ENCODE measurements around the gene BRI3.
"Not testable (repeated sequence)": the region's sequence is repeated elsewhere in the genome, so short reads cannot be mapped to it uniquely, and the experiment has no call there.

GRCh38 chr7:98315994-98316527 lies 34.6 kb downstream of the BRI3 start:
- not testable (repeated sequence) for TF ChIP-seq EZH2 (IDR thresholded peaks at IDR 0.05; ENCODE audit: borderline replicate concordance, low read depth, low read length, severe bottlenecking)
- TF ChIP-seq, protein P1, sequence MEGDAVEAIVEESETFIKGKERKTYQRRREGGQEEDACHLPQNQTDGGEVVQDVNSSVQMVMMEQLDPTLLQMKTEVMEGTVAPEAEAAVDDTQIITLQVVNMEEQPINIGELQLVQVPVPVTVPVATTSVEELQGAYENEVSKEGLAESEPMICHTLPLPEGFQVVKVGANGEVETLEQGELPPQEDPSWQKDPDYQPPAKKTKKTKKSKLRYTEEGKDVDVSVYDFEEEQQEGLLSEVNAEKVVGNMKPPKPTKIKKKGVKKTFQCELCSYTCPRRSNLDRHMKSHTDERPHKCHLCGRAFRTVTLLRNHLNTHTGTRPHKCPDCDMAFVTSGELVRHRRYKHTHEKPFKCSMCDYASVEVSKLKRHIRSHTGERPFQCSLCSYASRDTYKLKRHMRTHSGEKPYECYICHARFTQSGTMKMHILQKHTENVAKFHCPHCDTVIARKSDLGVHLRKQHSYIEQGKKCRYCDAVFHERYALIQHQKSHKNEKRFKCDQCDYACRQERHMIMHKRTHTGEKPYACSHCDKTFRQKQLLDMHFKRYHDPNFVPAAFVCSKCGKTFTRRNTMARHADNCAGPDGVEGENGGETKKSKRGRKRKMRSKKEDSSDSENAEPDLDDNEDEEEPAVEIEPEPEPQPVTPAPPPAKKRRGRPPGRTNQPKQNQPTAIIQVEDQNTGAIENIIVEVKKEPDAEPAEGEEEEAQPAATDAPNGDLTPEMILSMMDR (IDR thresholded peaks at IDR 0.05; ENCODE audit: borderline replicate concordance, extremely low read depth, low read length, poor library complexity, severe bottlenecking) = not testable (repeated sequence)
